ENCODE results near the gene P4HA2. TPM values are rescaled to one million over a fixed set of nuclear protein-coding genes. Genes with fewer than 3 reads are reported as not detected.
A peak's percentile ranks its signal among the peaks of the same experiment; 100 is the strongest.

The P4HA2 gene
- total and polyA plus RNA-seq, 2 experiments from 2014 or later = 5.9 to 8.0 TPM

GRCh38 chr5:132180134-132180745 lies 47.4 kb downstream of the P4HA2 start:
- Mint-ChIP-seq H3K36me3 (ENCODE audit: low read depth) (no peaks in the 10 kb centered on the region), H3K27ac (no peak overlapping the region), H3K27me3 (ENCODE audit: insufficient read depth, low read depth, poor library complexity) (peaks cover 4% of the 10 kb centered on the region), H3K4me3 (peak overlapping the region; percentile 67), H3K9me3 (no peaks in the 10 kb centered on the region), H3K4me1 (peaks cover 19% of the 10 kb centered on the region; the same call in 2 of the 3 replicates)
- Histone ChIP-seq H3K79me2 (replicated peaks; ENCODE audit: insufficient read depth) (no peaks in the 10 kb centered on the region), H3K27me3 (ENCODE audit: insufficient read depth) (no peaks in the 10 kb centered on the region), H3F3A (replicated peaks; ENCODE audit: low read depth) (no peaks in the 10 kb centered on the region), H3K36me3 (ENCODE audit: insufficient read depth) (no peaks in the 10 kb centered on the region), H3K4me2 (no peak overlapping the region; the same call in 1 of the 2 replicates), H3K9me2 (ENCODE audit: insufficient read depth) (peaks cover 7% of the 10 kb centered on the region; the same call in 1 of the 2 replicates), H3K27ac (ENCODE audit: low read depth) (no peak overlapping the region), H2AFZ (peak overlapping the region; percentile 0; the same call in 1 of the 2 replicates), H3K4me1 (ENCODE audit: insufficient read depth) (peaks cover 3% of the 10 kb centered on the region; the same call in 1 of the 2 replicates), H3K4me3 (no peak overlapping the region), H4K20me1 (replicated peaks; ENCODE audit: insufficient read depth) (no peaks in the 10 kb centered on the region)
- no peak for TF ChIP-seq NANOG (IDR thresholded peaks at IDR 0.05; ENCODE audit: borderline replicate concordance)
- TF ChIP-seq ZNF114 (CRISPR knock-in tag; IDR thresholded peaks at IDR 0.05) = no peak
- no peak for TF ChIP-seq REST (IDR thresholded peaks at IDR 0.05; ENCODE audit: unreplicated experiment)
- peak; percentile 73 to 78 for TF ChIP-seq CTCF (conservative IDR thresholded peaks at IDR 0.05; ENCODE audit: low read depth in 2 of 2)
- no peak for TF ChIP-seq ZNF462 (CRISPR knock-in tag; IDR thresholded peaks at IDR 0.05)
- no peak for TF ChIP-seq CREB1 (CRISPR knock-in tag; IDR thresholded peaks at IDR 0.05; ENCODE audit: low read depth)
- no peak for TF ChIP-seq STAT1 (IDR thresholded peaks at IDR 0.05; ENCODE audit: unreplicated experiment)
- ATAC-seq = peak; percentile 30
- DNase-seq (ENCODE audit: low spot score) = peak; percentile 81

All from GM23338 (cell line).